GM21423 (cell line): ENCODE data around the gene CAMKK2.
"Not testable (repeated sequence)": the region's sequence is repeated elsewhere in the genome, so short reads cannot be mapped to it uniquely, and the experiment has no call there.

Source experiments
- ATAC-seq: cut with Tn5 transposase; IDR thresholded peaks from one replicate; pipeline ENCODE4 v1.9.1; 2021; ENCODE audit warnings: mild to moderate bottlenecking, moderate library complexity; ENCODE audit not compliant: unreplicated experiment

CAMKK2 gene

DNA sequence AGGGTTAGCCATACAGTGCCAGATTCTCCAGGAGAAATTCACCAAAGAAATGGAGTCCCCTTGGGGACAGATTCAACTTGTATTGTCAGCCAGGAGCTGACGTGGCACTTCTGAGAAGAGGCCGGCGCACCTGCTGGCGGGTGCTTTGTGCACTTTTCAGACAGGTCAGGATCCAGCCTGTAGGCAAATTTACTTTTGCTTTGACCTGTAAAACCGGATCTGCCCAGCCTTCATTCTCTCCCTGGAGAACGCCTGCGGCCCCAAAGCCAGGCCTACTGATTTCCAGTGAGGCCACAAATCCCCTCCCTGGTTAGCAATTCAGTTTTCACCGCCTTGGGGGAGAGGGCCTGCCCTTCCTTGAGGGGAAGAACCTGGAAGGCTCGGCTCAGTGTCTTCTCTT, 69.2 kb downstream of the CAMKK2 start:
- no peak for ATAC-seq

DNA sequence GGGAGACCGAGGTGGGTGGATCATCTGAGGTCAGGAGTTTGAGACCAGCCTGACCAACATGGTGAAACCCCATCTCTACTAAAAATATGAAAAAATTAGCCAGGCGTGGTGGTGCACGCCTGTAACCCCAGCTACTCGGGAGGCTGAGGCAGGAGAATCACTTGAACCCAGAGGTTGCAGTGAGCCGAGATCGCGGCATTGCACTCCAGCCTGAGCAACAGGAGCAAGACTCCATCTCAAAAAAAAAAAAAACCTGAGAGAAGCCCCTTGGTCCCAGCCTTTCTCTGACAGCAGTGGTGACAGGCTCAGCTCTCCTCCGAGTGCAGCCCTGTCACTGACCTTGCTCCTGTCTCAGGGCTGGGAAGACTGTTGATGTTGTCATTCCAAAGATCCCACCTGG, 69.6 kb downstream of the CAMKK2 start:
- not testable (repeated sequence) for ATAC-seq

DNA sequence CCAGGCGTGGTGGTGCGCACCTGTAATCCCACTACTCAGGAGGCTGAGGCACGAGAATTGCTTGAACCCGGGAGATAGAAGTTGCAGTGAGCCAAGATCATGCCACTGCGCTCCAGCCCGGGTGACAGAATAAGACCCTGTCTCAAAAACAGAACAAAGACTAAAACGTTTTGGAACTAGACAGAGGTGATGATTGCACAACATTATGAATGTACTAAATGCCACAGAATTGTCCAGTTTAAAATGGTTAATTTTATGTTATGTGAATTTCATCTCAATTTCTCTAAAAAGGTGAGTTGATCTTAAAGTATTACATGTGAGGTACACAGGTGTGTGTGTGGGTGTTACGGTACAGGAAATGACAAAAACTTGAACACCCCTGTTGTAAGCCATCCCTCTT, 70.1 kb downstream of the CAMKK2 start:
- ATAC-seq = no peak

DNA sequence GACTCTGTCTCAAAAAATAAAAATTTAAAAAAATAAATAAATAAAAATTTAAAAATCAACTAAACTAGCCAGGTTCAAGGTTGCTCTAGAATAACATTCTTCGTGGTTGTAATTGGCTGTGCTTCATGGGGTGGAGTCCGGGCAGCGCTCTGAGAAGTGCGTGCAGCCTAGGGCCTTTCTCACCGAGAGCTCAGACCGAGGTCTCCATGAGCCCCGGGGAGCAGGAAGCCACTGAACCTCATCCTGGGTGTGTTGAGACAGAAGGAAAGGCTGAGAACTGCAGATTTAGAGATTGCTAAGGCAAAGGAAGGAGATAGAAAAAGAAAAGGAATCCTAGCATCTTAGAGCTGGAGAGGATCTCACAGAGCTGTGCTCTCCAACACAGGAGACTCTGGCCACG, 71.9 kb downstream of the CAMKK2 start:
- no peak for ATAC-seq

DNA sequence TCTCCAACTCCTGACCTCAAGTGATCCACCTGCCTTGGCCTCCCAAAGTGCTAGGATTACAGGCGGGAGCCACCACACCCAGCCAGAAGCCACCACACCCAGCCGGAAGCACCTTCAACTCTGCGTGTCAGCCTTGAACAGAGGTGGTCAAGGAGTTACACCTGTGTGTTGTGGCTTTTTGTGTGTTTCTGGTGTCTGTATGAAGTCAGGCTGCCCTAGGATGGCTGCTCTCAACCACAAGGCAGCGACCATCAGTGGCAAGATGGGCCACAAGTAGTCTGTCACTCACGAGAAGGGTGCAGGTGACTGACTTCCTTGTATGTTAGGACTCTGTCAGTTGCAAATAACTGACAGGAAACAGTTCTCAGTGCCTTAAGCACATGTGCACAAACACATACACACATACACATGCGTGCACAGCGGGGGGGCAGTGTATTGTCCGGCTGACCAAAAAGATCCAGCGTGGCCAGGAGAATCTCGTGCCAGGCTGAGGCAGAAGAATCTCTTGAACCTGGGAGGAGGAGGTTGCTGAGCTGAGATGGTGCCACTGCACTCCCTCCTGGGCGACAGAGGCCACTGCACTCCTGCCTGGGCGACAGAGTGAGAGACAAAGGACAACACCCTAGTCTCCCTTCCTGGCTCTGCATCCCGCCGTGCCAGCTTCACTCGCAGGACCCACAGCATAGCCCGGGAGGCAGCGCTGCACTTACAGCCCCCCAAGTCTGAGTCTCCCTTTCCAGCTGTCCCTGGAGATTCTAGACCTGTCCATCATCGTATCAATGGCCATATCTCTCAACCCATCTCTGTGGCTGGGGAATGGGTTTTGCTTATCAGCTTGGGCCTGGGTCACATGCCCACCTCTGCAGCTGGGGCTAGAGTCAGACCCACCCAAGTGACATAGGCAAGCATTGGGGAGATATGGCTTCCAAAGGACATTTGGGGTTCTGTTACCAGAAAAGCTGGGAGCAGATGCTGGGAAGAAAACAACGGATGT, 72.9 kb downstream of the CAMKK2 start:
- peak; percentile 49 for ATAC-seq

DNA sequence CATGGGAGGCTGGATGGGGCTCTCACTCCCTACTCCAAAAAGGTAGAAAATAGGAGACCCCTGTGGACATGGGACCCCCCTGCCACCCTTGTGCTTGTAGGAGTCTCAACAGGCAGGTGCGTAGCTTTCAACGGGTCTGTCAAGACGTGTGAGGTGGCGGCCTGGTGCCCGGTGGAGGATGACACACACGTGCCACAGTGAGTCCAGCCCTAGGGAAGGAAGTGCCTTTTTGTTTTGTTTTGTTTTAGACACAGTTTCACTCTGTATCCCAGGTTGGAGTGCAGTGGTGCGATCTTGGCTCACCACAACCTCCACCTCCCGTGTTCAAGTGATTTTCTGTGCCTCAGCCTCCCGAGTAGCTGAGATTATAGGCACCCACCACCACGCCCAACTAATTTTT, 73.7 kb downstream of the CAMKK2 start:
- ATAC-seq = no peak

DNA sequence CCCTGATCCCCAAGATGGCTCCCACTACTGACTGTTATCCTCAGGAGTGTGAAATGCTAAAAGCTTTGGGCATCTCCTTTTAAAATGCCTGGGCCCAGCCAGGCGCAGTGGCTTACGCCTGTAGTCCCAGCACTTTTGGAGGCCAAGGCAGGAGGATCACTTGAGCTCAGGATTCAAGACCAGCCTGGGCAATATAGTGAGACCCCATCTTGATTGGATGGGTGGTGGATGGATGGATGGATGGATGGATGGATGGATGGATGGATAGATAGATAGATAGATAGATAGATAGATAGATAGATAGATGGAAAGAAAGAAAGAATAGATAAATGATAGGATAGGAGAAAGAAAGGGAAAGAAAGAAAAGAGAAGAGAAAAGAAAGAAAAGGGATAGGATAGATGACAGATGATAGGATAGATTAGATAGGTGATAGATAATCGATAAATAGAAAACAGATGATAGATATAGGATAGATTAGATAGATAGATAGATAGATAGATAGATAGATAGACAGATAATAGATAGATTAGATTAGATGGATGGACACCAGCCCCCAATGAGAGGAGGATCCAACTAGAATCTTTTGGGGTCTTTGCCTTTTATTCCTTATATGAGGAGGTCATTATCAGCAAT, 77.0 kb downstream of the CAMKK2 start:
- ATAC-seq = no peak

DNA sequence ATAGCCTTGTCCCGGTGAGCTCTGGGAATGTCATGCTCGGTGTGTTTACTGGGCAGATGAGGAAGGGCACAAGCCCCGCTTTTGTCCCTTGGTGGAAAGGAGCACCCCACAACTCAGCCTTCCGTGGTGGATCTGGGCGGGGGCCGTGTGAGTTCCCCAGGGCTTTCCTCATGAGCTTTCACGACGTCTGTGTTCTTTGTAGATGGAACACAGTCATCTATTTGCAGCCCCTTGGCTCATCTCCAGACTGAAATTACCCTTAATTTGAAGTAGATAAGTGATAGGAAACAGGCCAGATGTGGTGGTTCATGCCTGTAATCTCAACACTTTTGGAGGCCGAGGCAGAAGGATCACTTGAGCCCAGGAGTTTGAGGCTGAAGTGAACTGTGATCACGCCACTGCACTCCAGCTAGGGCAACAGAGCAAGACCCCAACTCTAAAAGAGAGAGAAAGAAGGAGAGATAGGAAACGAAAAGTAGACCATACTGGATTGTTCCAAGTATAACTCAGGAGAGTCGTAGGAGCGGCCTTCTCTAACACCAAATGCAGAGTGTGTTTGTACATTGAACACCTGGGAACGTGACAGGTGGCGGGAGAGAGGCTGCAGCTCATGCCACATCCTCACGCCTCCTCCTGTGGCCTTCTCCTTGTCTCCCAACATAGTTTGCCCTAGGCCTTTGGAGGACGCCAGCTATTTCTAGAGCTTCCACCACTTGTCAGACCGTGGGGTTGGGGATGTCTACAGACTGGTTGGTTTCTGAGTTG, 77.7 kb downstream of the CAMKK2 start:
- no peak for ATAC-seq

DNA sequence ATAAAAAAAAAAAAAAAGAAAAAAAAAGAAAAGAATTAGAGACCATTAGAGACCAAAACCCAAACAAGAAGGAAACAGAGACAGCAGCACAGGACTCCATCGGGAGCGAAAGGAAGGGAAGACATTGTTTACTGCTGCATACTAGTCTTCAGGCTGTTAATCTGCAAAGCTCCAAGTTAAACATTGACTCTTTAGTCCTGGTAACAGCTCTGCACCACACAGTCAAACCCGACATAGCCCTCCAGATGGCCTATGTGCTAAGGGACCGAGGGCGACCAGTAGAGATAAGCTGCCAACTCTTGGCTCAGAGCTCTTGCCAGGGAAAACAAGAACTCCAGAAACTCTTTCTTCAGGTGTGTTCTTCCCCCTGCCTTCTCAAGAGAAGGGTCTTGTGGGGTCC, 78.7 kb downstream of the CAMKK2 start:
- no peak for ATAC-seq

DNA sequence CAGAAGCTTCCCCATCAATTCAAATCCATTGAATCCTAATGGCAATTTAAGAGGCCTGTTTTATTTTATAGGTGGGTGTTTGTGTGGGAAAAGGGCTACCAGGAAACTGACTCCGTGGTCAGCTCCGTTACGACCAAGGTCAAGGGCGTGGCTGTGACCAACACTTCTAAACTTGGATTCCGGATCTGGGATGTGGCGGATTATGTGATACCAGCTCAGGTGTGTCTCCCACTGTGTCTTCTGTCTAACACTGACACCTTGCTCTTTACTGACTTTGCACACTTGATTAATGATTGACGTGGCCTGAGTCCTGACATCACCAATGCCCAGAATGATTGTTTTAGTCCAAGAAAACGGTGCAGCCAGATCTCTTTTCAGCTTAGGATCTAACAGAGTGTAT, 79.4 kb downstream of the CAMKK2 start:
- no peak for ATAC-seq

DNA sequence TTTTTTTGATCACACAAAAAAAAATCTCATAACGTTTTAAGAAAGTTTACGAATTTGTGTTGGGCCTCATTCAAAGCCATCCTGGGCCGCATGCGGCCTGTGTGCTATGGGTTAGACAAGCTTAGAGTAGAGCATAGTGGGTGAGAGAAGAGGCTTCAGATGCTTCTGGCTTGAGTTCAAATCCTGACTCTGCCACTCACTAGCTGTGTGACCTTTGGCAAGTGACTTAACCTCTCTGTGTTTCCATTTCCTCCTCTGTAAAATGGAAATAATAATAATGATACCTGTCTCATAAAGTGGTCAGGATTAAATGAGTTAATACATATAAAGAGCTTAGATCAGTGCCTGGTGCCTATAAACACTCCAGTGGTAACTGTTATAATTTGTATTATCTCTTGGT, 80.4 kb downstream of the CAMKK2 start:
- ATAC-seq = no peak

DNA sequence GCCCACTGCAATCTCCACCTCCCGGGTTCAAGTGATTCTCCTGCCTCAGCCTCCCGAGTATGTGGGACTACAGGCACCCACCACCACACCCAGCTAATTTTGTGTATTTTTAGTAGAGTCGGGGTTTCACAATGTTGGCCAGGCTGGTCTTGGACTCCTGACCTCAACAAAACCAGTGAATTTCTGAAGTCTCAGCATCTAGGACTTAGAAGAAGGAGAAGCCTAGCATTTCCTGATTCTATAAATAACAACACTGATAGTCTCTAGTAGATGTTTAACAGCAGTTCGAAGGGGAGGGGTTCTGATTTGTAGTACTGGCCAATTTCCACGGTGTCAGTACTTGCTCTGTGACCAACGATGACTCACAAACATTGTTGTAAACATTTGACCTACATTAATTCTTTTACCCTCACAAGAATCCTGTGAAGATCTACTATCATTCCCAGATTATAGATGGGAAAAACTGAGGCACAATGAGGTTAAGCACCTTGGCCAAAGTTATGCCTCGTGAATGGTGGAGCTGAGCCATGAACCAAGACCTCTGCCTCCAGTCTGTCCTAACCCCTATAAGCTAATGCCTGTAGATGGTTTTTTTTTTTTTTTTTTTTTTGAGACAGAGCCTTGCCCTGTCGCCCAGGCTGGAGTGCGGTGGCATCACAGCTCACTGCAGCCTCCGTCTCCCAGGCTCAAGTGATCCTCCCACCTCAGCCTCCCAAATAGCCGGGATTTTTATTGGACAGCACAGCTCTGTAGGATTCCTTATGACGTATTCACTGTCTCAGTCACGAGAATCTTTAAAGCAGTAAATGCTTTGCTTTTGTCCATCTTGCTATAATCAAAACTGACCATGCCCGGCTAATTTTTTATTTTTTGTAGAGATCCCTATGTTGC, 81.4 kb downstream of the CAMKK2 start:
- ATAC-seq = no peak

DNA sequence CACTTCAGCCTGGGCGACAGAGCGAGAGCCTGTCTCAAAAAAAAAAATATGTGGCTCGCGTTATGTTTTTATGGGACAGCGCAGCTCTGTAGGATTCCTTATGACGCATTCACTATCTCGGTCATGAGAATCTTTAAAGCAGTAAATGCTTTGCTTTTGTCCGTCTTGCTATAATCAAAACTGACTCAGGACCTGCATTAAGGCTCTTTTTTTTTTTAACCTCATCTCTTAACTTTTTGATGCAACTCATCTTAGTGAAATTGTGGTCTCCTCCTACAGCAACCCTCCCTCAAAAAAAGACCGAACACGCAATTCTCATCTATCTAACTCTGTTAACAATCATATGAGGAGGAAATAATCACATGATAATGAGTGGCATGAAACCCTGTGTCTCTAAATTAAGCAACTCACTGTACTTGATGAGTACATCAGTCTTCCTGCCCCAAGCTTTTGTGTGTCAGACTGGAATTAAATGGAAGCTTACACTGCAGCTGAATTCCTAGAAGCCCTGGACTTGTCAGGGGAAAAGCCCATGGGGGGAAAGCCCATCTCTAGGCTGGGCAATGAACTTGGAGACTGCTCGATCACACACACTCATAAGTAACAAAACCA, 82.2 kb downstream of the CAMKK2 start:
- no peak for ATAC-seq

DNA sequence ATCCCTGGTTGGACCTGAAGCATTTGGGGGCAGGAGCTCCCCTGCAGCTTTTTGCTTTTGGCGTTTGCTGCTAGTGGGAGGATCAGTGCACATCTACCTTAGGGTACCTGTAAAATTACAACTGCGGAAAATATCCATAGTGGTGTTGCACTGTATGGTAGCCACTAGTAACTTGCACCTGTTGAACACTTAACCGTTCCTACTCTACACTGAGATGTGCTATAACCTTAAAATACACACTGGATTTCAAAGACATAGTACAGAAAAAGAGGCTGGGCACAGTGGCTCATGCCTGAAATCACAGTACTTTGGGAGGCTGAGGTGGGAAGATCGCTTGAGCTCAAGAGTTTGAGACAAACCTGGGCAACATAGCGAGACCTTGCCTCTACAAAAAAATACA, 83.6 kb downstream of the CAMKK2 start:
- ATAC-seq = no peak

DNA sequence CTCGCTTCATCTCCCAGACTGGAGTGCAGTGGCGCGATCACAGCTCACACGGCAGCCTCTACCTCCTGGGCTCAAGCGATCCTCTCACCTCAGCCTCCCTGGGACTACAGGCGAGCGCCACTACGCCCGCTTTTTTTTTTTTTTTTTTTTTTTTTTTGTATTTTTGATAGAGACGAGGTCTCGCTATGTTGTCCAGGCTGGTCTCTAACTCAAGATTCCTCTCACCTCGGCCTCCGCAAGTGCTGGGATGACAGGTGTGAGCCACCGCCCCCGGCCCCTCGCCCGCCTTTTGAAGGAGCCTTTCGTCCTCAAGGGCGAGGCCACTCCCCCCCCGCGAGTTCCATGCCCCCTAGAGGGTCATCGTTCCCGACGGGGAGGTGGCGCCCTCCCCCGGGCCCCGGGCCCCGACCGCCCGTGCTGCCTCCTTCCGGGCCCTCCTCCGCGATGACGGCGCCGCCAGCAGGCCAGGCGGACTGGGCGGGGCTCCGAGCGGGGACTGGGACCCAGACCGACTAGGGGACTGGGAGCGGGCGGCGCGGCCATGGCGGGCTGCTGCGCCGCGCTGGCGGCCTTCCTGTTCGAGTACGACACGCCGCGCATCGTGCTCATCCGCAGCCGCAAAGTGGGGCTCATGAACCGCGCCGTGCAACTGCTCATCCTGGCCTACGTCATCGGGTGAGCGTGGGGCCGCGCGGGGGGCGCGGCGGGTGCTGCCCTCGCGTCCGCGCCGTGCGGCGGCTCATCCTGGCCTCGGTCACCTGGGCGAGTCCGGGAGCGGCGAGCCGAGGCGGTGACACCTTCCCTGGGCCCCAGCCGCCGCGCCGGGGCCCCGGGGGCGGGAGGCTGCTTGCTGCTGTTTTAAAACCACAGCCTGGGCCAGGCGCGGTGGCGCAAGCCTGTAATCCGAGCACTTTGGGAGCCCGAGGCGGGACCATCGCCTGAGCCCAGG, 86.6 kb downstream of the CAMKK2 start, which contains the start of gene P2RX4:
P2RX4 (plus strand) TSS at position 506 of the 949 bp plus-strand sequence; CDS start at position 542, 36 bp downstream.
- ATAC-seq = peak; percentile 82

DNA sequence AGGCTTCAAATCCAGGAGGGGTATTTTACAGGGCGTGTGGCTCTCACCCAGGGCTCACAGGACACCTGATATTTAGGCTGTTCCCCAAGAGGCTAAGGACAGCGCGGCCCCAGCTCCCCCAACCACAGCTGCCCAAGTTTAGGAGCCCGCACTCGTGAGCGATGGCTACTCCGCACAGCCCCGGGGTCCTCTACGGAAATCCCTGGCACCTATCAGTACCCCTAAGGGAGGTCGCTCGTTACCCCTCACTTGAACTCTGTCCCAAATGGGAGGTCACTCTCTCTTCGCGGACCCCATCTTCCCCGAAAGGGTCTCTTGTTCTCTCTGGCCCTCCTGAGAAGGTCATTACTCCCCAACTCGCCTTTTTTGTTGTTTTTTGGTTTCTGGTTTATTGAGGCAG, 87.3 kb downstream of the CAMKK2 start:
- ATAC-seq = no peak

DNA sequence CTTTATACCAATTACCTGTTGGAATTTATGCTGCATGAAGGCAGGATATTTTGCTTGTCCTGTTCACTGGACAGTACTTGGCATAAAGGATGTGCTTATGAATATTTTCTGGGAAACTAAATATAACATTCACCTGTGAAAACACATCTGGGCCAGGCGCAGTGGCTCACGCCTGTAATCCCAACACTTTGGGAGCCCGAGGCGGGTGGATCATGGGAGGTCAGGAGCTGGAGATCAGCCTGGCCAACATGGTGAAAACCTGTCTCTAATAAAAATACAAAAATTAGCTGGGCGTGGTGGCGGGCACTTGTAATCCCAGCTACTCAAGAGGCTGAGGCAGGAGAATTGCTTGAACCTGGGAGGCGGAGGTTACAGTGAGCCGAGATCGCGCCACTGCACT, 87.9 kb downstream of the CAMKK2 start:
- ATAC-seq = not testable (repeated sequence)

DNA sequence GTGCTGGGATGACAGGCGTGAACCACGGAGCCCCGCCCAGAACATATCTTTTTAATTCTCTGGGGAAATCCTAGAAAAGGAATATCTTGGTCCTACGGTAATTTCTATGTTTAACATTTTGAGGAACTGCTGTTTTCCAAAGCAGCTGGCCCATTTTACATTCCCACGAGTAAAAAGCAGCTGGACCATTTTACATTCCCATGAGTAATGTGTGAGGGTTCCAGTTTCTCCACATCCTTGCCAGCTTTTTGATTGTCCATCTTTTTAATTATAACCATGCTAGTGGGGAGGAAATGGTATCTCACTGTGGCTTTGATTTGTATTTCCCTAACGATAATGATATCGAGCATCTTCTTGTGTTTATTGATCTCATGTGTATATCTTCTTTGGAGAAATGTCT, 91.0 kb downstream of the CAMKK2 start:
- no peak for ATAC-seq

DNA sequence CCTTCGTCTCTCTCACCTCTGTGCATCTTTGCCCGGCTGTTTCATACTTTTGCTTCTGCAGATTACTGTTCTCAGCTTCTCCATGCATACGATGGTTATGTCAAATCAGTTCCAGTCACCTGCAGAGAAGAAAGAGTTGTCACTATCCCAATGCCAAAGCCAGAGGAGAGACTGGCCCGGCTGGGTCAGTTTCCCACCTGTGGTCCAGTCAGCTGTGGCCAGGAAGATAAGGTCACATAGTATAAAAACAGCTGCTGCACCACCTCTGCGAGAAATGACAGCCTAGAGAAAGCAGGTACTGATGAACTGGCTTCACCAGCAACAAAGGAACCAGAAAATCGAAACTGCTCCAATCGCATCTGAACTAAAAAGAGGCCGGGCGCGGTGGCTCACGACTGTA, 93.0 kb downstream of the CAMKK2 start:
- ATAC-seq = no peak
